ENCODE results near the gene PPARA.

DNA sequence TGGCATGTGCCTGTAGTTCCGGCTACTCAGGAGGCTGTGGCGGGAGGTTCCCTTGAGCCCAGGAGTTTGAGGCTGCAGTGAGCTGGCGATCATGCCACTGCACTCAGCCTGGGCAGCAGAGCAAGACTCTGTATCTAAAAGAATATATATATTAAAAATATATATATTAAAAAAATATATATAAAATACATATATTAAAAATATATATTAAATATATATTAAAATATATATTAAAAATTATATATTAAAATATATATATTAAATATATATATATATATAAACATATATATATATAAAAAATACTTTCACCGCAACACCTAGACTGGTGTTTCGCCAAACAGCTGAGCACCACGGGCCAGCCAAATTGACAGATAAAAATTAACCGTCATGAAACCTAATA is 126.2 kb downstream of the PPARA start:
- TF ChIP-seq CTCF (IDR thresholded peaks at IDR 0.05) (no peak), POLR2A (IDR thresholded peaks at IDR 0.05) (no peak)
